DND-41 (cell line): ENCODE data around the gene MAPK8IP1.

Experiments used
- ATAC-seq: fragments of 200-7000 bp; cut with Tn5 transposase; 3 replicates; pipeline ENCODE4 v1.9.1; 2021; ENCODE audit warnings: low read depth; ENCODE audit not compliant: insufficient read depth
- DNase-seq: peaks from one replicate; pipeline ENCODE4 v3.0.0-alpha.2; 2020
- H2AFZ ChIP-seq: 2 replicates; pipeline ENCODE4 v1.6.0; 2012; ENCODE audit warnings: low read depth, low read length
- H3K27ac ChIP-seq: 2 replicates; pipeline ENCODE4 v1.5.1; 2012; ENCODE audit warnings: low read length, inconsistent platforms
- H3K27me3 ChIP-seq: fragments of 200-600 bp; sonication (generic); 2 replicates; pipeline ENCODE4 v1.6.0; 2012; ENCODE audit warnings: low read length, mild to moderate bottlenecking, inconsistent platforms; ENCODE audit not compliant: insufficient read depth, poor library complexity
- H3K36me3 ChIP-seq: 2 replicates; pipeline ENCODE4 v1.5.1; 2012; ENCODE audit warnings: low read length, inconsistent platforms; ENCODE audit not compliant: insufficient read depth
- H3K4me1 ChIP-seq: 2 replicates; pipeline ENCODE4 v1.5.1; 2012; ENCODE audit warnings: mild to moderate bottlenecking, low read length; ENCODE audit not compliant: insufficient read depth
- H3K4me2 ChIP-seq: 2 replicates; pipeline ENCODE4 v1.6.0; 2012; ENCODE audit warnings: mild to moderate bottlenecking, moderate library complexity, low read length, inconsistent platforms; ENCODE audit not compliant: insufficient read depth
- H3K4me3 ChIP-seq, 2 experiments: fragments of 200-600 bp in 1 of 2; shearing (Covaris generic) in 1 of 2; 2 replicates each; pipeline ENCODE4 v1.5.1; 2012 to 2016; ENCODE audit warnings: inconsistent platforms in 2 of 2, low read length in 2 of 2, mild to moderate bottlenecking in 2 of 2, low read depth in 1 of 2, moderate library complexity in 1 of 2
- H3K79me2 ChIP-seq: 2 replicates; pipeline ENCODE4 v1.6.0; 2012; ENCODE audit warnings: low read length, inconsistent platforms; ENCODE audit not compliant: insufficient read depth
- H3K9ac ChIP-seq: 2 replicates; pipeline ENCODE4 v1.6.0; 2012; ENCODE audit warnings: low read depth, mild to moderate bottlenecking, inconsistent platforms, low read length, moderate library complexity
- H3K9me3 ChIP-seq: 2 replicates; pipeline ENCODE4 v1.5.1; 2012; ENCODE audit warnings: low read length, moderate library complexity, mild to moderate bottlenecking, inconsistent platforms; ENCODE audit not compliant: insufficient read depth, severe bottlenecking
- H4K20me1 ChIP-seq: 2 replicates; pipeline ENCODE4 v1.6.0; 2012; ENCODE audit warnings: low read length; ENCODE audit not compliant: insufficient read depth
- CTCF ChIP-seq: IDR thresholded peaks from 2 replicates; pipeline ENCODE4 v1.5.1; 2012; ENCODE audit warnings: borderline replicate concordance, low read length, moderate library complexity, mild to moderate bottlenecking; ENCODE audit not compliant: poor library complexity, severe bottlenecking; ENCODE audit errors: extremely low read depth
- EZH2 ChIP-seq: IDR thresholded peaks from 3 replicates; pipeline ENCODE4 v1.6.1; 2012; ENCODE audit warnings: borderline replicate concordance, low read depth, mild to moderate bottlenecking, moderate library complexity, low read length, inconsistent platforms; ENCODE audit not compliant: severe bottlenecking

The MAPK8IP1 gene

GRCh38 chr11:45921561-45922424 lies 36.3 kb downstream of the MAPK8IP1 start:
- no peak for ATAC-seq
- Histone ChIP-seq H2AFZ (no peak overlapping the region), H3K9ac (no peak overlapping the region), H3K4me2 (no peak overlapping the region), H3K4me1 (peaks cover 18% of the 10 kb centered on the region), H3K27ac (no peak overlapping the region), H3K4me3 (no peak overlapping the region), H3K79me2 (peaks cover 8% of the 10 kb centered on the region), H4K20me1 (no peaks in the 10 kb centered on the region; the same call in 1 of the 2 replicates), H3K27me3 (no peaks in the 10 kb centered on the region), H3K36me3 (no peaks in the 10 kb centered on the region; the same call in 1 of the 2 replicates), H3K9me3 (no peaks in the 10 kb centered on the region)
- TF ChIP-seq CTCF: no peak
- TF ChIP-seq EZH2: no peak
- DNase-seq: no peak

- no peak within 1 kb of the TSS for H3K4me3 ChIP-seq
- no peaks in the 10 kb centered on the region; the same call in 1 of the 2 replicates for H3K36me3 ChIP-seq
- no peak for ATAC-seq
- H2AFZ ChIP-seq: no peak within 1 kb of the TSS
- H3K79me2 ChIP-seq: peaks cover under 1% of the 10 kb centered on the region
- no peak within 1 kb of the TSS for H3K9ac ChIP-seq
- no peak for DNase-seq
- H4K20me1 ChIP-seq: no peaks in the 10 kb centered on the region
- peaks cover 12% of the 10 kb centered on the region for H3K4me1 ChIP-seq
- H3K27me3 ChIP-seq: no peaks in the 10 kb centered on the region
- no peak within 1 kb of the TSS for H3K27ac ChIP-seq
- TF ChIP-seq EZH2: no peak
- no peak for TF ChIP-seq CTCF
- H3K4me2 ChIP-seq: no peak within 1 kb of the TSS
- H3K9me3 ChIP-seq: no peaks in the 10 kb centered on the region
Observed at GRCh38 chr11:45922425-45923082, 37.1 kb downstream of the MAPK8IP1 start, which contains the start of gene LARGE2. LARGE2 (plus strand) TSS chr11:45922656; CDS start chr11:45922883, 227 bp downstream.

- H3K9ac ChIP-seq: no peak overlapping the region
- no peaks in the 10 kb centered on the region for H3K9me3 ChIP-seq
- no peaks in the 10 kb centered on the region for H3K27me3 ChIP-seq
- H3K4me2 ChIP-seq: no peak overlapping the region
- H3K79me2 ChIP-seq: no peaks in the 10 kb centered on the region
- ATAC-seq (no peak), DNase-seq (no peak)
- H3K36me3 ChIP-seq: no peaks in the 10 kb centered on the region
- TF ChIP-seq EZH2 (no peak), CTCF (no peak)
- no peak overlapping the region for H3K27ac ChIP-seq
- H3K4me3 ChIP-seq: no peak overlapping the region
- no peak overlapping the region for H2AFZ ChIP-seq
- peaks cover 2% of the 10 kb centered on the region for H3K4me1 ChIP-seq
- no peaks in the 10 kb centered on the region for H4K20me1 ChIP-seq
Observed at GRCh38 chr11:45924036-45924915, 38.8 kb downstream of the MAPK8IP1 start.
